ENCODE results near the gene ELAC2.
A peak's percentile ranks its signal among the peaks of the same experiment; 100 is the strongest.
"Not testable (repeated sequence)": the region's sequence is repeated elsewhere in the genome, so short reads cannot be mapped to it uniquely, and the experiment has no call there.

The ELAC2 gene

DNA sequence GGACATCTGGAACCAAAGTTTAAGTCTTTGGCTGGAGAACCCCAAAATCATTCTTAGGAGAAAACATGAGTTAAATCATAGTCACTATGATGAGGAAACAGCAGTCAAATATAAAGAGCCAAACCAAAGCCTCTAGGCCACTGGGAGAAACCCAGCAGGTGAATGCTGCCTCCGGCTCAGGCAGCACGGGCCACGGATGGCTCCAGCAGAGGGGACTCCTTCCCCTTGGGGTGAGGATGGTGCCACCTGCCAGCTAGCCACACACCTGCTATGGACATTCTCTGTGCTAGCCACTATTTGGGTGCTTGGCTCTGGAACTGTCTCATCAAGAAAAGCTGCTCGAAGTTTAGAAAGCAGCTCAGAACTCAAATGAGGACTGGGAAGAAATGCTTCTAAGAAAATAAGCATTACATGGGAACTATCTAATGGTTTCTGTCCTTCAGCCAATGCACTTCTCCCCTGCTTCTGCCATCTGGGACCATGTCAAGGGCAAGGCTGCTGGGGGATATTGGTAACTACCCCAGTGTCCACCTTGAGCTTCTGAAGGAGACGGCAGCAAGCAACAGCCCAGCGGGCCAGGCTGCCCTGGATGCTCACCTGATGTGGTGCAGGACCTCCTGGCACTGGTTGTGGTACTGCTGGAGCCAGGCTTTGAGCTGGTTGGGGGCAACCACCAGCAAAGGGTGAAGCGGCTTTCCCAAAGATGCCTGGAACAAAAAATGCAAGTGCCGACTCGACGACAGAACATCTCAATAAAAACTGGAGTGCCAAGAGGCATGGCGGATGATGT is 22.5 kb downstream of the ELAC2 start:
- intact Hi-C loops (cut with DNase I): no loop called here
- DNase-seq: no peak

- intact Hi-C loops (cut with DNase I): no loop called here
- no peak for DNase-seq
These were observed 23.3 kb downstream of the ELAC2 start for GRCh38 chr17:12994341-12995074.

GRCh38 chr17:12993631-12994030 is 24.2 kb downstream of the ELAC2 start:
- no peak for DNase-seq
- intact Hi-C loops (cut with DNase I): no loop called here

- intact Hi-C loops (cut with DNase I): no loop called here
- no peak for DNase-seq
These were observed 25.2 kb downstream of the ELAC2 start for GRCh38 chr17:12992676-12993075.

DNA sequence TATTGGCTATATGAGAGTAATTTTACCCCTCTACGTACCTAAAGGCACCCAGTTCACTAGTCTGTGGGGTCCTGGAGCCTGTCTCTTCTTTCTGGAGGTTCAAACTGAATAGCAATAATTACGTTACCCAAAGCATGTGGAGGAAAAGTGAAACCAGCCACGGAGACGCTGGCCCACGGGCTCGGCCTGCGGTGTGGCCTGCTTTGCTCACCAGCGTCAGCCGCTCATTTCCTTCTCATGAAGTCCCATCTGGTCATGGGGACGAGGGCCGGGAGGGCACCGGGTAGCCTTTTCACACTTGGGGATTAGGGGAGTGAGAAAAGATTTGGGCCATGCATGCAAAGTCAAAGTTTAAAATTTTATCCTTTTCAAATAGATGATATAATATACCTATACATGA is 26.9 kb downstream of the ELAC2 start:
- no peak for DNase-seq
- intact Hi-C loops (cut with DNase I): no loop called here

DNA sequence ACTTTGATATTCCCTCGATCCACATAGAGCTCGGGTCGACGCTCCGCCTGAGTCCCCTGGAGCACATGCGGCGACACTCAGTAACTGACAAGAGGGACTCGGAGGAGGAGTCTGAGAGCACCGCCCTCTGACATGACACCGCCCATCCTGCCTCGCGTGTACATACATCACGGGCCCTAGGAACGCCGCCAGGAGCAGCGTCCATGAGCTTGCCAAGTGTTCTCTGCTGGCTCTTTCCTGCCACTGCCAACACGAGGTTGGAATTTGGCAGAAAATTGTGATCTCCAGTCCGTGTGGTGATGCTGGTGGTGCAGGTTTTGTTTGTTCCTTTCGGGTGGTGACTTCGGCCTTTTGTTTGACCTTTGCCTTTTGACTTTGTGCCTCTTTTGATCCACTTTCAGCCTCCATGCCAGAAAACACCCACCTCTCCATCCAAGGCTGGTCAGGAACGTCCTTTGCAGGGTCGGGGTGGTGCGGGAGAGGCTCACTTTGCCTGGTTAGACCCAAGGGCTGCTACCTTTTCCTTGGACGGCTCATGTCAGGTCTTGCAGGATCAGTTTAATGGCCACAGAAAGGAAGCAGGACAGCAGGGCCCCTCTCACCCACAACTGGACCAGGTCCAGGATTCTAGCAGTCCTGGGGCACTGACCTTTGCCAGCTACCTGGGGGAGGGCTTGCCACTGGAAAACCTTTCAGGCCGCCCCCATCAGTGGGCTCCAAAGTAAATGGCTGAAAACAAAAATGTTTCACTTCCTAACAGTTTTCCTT is 27.6 kb downstream of the ELAC2 start:
- intact Hi-C loops (cut with DNase I): no loop called here
- no peak for DNase-seq

DNA sequence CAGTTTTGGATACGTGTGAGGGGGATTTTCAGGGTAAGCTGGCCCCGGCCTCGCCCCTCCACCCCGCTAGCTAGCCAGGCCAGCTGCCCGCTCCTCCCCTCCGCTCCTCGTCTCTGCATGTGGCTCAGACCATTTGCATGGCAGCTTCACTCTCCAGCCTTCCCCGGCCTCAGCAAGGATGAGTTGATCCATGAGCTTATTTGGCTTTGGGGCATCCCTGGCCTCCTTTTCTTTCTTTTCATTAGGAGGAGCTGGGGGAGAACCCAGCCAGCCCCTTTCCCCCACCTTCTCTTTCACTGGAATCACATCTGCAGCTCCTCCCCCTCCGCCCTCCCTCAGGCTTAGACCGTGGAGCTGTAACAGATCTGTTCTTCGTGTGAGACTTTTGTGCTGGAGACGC is 30.7 kb downstream of the ELAC2 start:
- intact Hi-C loops (cut with DNase I): no loop called here
- DNase-seq: peak in 1 of 42 donors; percentile 12

GRCh38 chr17:12985431-12986293 is 32.2 kb downstream of the ELAC2 start:
- intact Hi-C loops (cut with DNase I): no loop called here
- peak in 3 of 42 donors; percentile 14 to 45 (median 32) for DNase-seq

GRCh38 chr17:12983991-12984884 is 33.6 kb downstream of the ELAC2 start:
- intact Hi-C loops (cut with DNase I): no loop called here

DNA sequence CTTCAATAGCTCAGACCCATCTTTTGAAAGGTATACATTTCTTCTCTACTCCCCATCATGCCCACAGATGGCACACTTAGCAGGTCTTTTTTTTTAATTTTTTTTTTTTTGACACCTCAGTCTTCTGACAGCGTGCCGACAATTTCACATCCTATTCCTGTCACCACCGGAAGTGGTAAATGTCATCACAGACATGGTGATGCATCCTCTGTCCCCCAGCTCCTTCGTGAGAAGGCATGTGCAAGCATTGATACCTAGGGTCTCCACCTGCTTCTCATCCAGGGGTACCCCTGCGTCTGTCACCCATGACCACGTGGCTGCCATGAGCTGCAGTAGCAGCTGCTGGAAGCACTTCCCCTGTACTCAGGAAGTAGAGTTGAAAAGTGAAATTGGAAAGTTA is 35.6 kb downstream of the ELAC2 start:
- DNase-seq: no peak
- intact Hi-C loops (cut with DNase I): no loop called here

More at GRCh38 chr17:12983991-12984884, 33.6 kb downstream of the ELAC2 start:
- DNase-seq: peak in 5 of 42 donors; percentile 27 to 75 (median 34)

DNA sequence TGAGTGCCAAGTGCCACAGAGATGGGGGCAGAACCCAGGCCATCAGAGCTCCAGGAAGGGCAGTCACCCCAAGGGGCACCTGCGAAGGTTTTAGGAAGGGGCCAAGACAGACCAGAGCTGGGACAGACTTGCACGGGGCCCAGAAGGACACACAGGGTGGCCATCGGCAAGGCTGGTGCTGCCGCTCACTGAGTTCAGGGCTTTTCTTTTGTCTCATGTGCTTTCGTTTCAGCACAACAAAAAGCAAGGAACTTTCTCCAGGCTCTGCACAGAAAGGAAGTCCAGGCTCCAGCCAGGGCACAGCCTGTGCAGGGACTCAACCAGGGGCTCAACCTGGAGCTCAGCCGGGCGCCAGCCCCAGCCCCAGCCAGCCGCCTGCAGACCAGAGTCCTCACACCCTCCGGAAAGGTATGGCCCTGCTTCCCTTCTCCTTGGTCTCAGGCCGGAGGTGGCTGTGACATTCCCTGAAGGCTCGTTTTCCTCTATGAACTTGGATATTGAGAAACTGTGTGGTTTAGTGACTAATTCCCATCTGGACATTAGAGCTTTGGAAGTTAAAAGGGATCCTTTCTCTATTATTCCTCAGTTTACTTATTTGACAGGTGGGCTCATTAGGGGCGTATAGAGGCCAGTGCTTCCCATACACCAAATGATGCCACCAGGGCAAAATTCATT is 37.9 kb downstream of the ELAC2 start:
- intact Hi-C loops (cut with DNase I): no loop called here
- DNase-seq: no peak

- no peak for DNase-seq
- intact Hi-C loops (cut with DNase I): no loop called here
These were observed 38.6 kb downstream of the ELAC2 start for GRCh38 chr17:12979246-12979645.

GRCh38 chr17:12978787-12979186 is 39.0 kb downstream of the ELAC2 start:
- DNase-seq; intact Hi-C loops (cut with DNase I): not testable (repeated sequence)

DNA sequence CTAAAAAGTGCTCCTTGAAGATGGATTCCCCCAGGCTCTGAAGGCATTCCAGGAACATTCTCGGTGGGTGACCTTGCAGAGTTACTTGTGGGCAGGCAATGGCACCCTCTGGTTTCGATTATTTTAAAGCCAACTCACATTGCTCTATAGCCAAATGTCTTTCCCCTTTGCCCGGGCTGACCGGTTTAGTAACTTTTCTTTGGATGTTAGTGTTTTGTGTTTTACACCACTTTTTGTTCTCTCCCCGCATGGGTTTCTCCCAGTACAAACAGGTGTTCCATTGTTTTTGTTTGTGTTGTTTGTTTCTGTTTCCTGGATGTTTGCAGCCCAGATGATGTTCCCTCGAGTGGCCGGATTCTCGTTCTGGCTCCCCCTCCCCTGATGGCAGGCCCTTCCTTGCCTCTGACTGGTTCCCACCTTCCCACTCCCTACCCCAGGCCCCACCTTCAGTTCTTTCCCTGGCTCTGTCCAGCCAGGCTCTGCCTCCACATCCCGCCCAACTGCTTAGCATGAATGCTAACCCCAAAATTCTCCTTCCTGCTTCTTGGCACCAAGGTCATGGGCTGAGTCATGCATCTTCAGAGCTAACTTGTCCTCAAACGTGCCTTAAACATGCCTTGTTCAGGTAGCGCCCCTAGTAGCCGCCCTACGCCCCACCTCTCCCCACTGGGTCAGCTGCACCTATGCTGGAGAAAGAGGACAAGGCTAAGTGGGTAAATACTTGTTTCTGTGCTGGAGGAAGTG is 40.6 kb downstream of the ELAC2 start:
- intact Hi-C loops (cut with DNase I): no loop called here
- no peak for DNase-seq

- intact Hi-C loops (cut with DNase I): no loop called here
- DNase-seq: no peak
These were observed 43.8 kb downstream of the ELAC2 start for GRCh38 chr17:12974005-12974531.

DNA sequence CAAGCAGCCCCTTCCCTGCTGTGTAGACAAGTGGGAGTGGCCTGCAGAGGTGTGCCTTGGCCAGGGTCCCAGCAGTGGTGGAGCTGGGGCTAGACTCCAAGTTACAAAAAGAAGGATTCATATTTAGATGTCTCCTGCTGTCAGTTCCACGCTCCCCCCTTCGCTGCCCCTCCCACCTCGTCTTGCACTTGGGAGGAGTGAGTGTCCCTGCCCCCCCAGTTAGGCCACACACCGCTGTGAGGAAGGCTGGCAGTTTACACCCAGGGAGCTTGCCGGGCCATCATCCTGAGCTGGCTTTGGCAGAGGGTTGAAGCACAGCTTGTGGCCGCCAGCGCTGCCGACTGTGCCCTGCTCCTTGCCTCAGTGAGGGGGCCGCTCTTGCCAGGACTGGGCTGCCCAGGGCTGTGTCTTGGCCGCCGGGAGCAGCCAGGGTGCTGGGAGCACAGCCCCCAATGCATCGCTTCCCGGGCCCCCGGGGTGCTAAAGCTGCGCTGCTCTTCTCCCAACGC is 44.3 kb downstream of the ELAC2 start:
- intact Hi-C loops (cut with DNase I): no loop called here
- DNase-seq: peak in 9 of 42 donors; percentile 13 to 61 (median 28)
